ENCODE measurements around the gene PWP1. TPM values are rescaled to one million over a fixed set of nuclear protein-coding genes. Genes with fewer than 3 reads are reported as not detected.

Gene PWP1
- total and polyA plus RNA-seq, 2 donors (not counting 1 experiment from before 2014, with no cell fraction given), result 51.2 to 63.5 TPM

DNA sequence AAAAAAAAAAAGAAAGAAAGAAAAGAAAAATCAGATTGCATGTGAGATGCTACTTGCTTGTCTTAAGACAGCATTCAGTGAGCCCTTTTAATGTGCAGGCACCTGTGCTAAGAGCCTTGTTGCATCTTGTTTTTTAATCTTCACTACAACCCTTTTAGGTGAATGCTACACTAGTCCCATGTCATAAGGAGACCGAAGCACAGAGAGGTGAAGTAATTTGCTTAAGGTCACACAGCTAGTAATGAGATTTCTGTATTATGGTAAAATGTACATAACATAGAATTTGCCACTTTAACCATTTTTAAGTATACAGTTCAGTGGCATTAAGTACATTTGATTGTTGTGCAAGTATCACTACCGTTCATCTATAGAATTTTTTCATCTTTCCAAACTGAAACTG, 32.1 kb upstream of the PWP1 start:
- H3K4me1 Mint-ChIP-seq, result no peaks in the 10 kb centered on the region
- Histone ChIP-seq H2AFZ (ENCODE audit: insufficient read depth, low read depth, low read length, poor library complexity, severe bottlenecking) (no peak overlapping the region), H3K36me3 (replicated peaks in 1 of 2; ENCODE audit: control extremely low read depth in 1 of 2, control insufficient read depth in 1 of 2, extremely low read depth in 1 of 2, insufficient read depth in 2 of 2, low read length in 1 of 2) (no peaks in the 10 kb centered on the region), H3K9me3 (ENCODE audit: control extremely low read depth in 1 of 3, control insufficient read depth in 2 of 3, insufficient read depth in 1 of 3, low read length in 2 of 3) (no peaks in the 10 kb centered on the region), H3K4me3 (ENCODE audit: control extremely low read depth in 1 of 5, extremely low read depth in 1 of 5, insufficient read depth in 1 of 5, low read depth in 2 of 5, low read length in 4 of 5) (no peak overlapping the region), H3K27me3 (replicated peaks in 1 of 4; ENCODE audit: control extremely low read depth in 1 of 4, control insufficient read depth in 3 of 4, insufficient read depth in 4 of 4, low read length in 3 of 4) (no peaks in the 10 kb centered on the region), H3K4me1 (ENCODE audit: control insufficient read depth in 2 of 2, insufficient read depth in 2 of 2, low read length in 2 of 2) (no peaks in the 10 kb centered on the region), H3K27ac (ENCODE audit: low read length in 2 of 2) (no peak overlapping the region), H3K79me2 (ENCODE audit: control insufficient read depth, insufficient read depth, low read length) (no peaks in the 10 kb centered on the region), H3K9ac (ENCODE audit: low read length) (no peak overlapping the region), H4K20me1 (ENCODE audit: control insufficient read depth, insufficient read depth, low read length, poor library complexity, severe bottlenecking) (no peaks in the 10 kb centered on the region), H3K4me2 (replicated peaks; ENCODE audit: low read depth, low read length, poor library complexity, severe bottlenecking) (no peak overlapping the region)
- ATAC-seq (ENCODE audit: low read depth) (no peak), DNase-seq (no peak)
- no peak for TF ChIP-seq EZH2 (IDR thresholded peaks at IDR 0.05; ENCODE audit: borderline replicate concordance, insufficient read depth, low read depth, low read length, poor library complexity, severe bottlenecking)
- TF ChIP-seq, protein P1, sequence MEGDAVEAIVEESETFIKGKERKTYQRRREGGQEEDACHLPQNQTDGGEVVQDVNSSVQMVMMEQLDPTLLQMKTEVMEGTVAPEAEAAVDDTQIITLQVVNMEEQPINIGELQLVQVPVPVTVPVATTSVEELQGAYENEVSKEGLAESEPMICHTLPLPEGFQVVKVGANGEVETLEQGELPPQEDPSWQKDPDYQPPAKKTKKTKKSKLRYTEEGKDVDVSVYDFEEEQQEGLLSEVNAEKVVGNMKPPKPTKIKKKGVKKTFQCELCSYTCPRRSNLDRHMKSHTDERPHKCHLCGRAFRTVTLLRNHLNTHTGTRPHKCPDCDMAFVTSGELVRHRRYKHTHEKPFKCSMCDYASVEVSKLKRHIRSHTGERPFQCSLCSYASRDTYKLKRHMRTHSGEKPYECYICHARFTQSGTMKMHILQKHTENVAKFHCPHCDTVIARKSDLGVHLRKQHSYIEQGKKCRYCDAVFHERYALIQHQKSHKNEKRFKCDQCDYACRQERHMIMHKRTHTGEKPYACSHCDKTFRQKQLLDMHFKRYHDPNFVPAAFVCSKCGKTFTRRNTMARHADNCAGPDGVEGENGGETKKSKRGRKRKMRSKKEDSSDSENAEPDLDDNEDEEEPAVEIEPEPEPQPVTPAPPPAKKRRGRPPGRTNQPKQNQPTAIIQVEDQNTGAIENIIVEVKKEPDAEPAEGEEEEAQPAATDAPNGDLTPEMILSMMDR (IDR thresholded peaks at IDR 0.05), result no peak
- peaks cover 7% of the 10 kb centered on the region for H3K27me3 Mint-ChIP-seq
- no peak overlapping the region for H3K27ac Mint-ChIP-seq
- ChIA-PET CTCF (no interaction called here), POLR2A (no interaction called here)
- intact Hi-C loops (cut with micrococcal nuclease), result no loop called here
- no peak overlapping the region for H3K4me3 Mint-ChIP-seq
- no CpG with 5 or more reads among the region's 2 CpGs for WGBS (ENCODE audit: insufficient coverage)
- no peaks in the 10 kb centered on the region for H3K9me3 Mint-ChIP-seq (ENCODE audit: insufficient read depth)

DNA sequence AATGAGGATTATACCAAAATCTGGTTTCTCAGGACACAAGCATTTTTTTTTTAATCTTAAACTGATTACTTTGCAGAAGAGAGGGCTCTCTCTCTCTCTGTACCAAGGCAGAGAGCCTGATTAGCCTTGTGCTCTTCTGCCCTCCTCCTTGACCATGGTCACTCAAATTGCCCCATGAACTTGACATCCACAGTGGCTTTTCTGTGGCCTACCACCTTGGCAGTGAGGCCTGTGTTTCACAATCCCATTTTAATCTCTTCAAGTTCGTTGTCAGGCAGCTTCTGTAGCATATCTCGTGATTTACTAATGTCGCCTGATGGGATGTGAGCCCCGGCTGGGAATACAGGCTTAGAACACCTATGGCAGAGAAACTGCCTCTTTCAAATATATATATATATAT, 30.7 kb upstream of the PWP1 start:
- H3K9me3 Mint-ChIP-seq (ENCODE audit: insufficient read depth), result no peaks in the 10 kb centered on the region
- DNase-seq, result no peak
- no peaks in the 10 kb centered on the region for H3K4me1 ChIP-seq (ENCODE audit: control insufficient read depth in 2 of 2, insufficient read depth in 2 of 2, low read length in 2 of 2)
- H3K4me1 Mint-ChIP-seq, result no peaks in the 10 kb centered on the region
- CTCF ChIA-PET, result no interaction called here
- no peak overlapping the region for H3K4me3 Mint-ChIP-seq
- H3K79me2 ChIP-seq (ENCODE audit: control insufficient read depth, insufficient read depth, low read length), result no peaks in the 10 kb centered on the region
- H2AFZ ChIP-seq (ENCODE audit: insufficient read depth, low read depth, low read length, poor library complexity, severe bottlenecking), result no peak overlapping the region
- H3K9me3 ChIP-seq (ENCODE audit: control extremely low read depth in 1 of 3, control insufficient read depth in 2 of 3, insufficient read depth in 1 of 3, low read length in 2 of 3), result no peaks in the 10 kb centered on the region
- TF ChIP-seq, protein P1 (IDR thresholded peaks at IDR 0.05), result no peak
- TF ChIP-seq EZH2 (IDR thresholded peaks at IDR 0.05; ENCODE audit: borderline replicate concordance, insufficient read depth, low read depth, low read length, poor library complexity, severe bottlenecking), result no peak
- H3K4me3 ChIP-seq (ENCODE audit: control extremely low read depth in 1 of 5, extremely low read depth in 1 of 5, insufficient read depth in 1 of 5, low read depth in 2 of 5, low read length in 4 of 5), result no peak overlapping the region
- POLR2A ChIA-PET, result no interaction called here
- H3K36me3 ChIP-seq (replicated peaks in 1 of 2; ENCODE audit: control extremely low read depth in 1 of 2, control insufficient read depth in 1 of 2, extremely low read depth in 1 of 2, insufficient read depth in 2 of 2, low read length in 1 of 2), result no peaks in the 10 kb centered on the region
- no peak overlapping the region for H3K9ac ChIP-seq (ENCODE audit: low read length)
- no peak for ATAC-seq (ENCODE audit: low read depth)
- H3K27me3 Mint-ChIP-seq, result peaks cover 7% of the 10 kb centered on the region
- no CpG with 5 or more reads among the region's 4 CpGs for WGBS (ENCODE audit: insufficient coverage)
- intact Hi-C loops (cut with micrococcal nuclease), result no loop called here
- H4K20me1 ChIP-seq (ENCODE audit: control insufficient read depth, insufficient read depth, low read length, poor library complexity, severe bottlenecking), result no peaks in the 10 kb centered on the region
- H3K4me2 ChIP-seq (replicated peaks; ENCODE audit: low read depth, low read length, poor library complexity, severe bottlenecking), result no peak overlapping the region
- no peak overlapping the region for H3K27ac Mint-ChIP-seq
- H3K27ac ChIP-seq (ENCODE audit: low read length in 2 of 2), result no peak overlapping the region
- no peaks in the 10 kb centered on the region for H3K27me3 ChIP-seq (replicated peaks in 1 of 4; ENCODE audit: control extremely low read depth in 1 of 4, control insufficient read depth in 3 of 4, insufficient read depth in 4 of 4, low read length in 3 of 4)
